PC-9 (cell line): ENCODE measurements around the gene CSF1R. TPM values are rescaled to one million over a fixed set of nuclear protein-coding genes. Genes with fewer than 3 reads are reported as not detected.

Experiments used
- BruUV-seq: library from RNA; stranded (reverse); fragments of 400-500 nt; replicated peaks from 2 replicates; lab custom pipeline; 2021; lab: Mats Ljungman, UMichigan
- CTCF ChIA-PET: fragments of 300-600 bp; sonication (Branson Sonifier 250); formaldehyde crosslinking; loops from one replicate; lab custom pipeline; 2022; ENCODE audit warnings: antibody characterized with exemption; lab: Charles Lee
- POLR2A ChIA-PET: fragments of 300-600 bp; sonication (Branson Sonifier 250); formaldehyde crosslinking; loops from one replicate; lab custom pipeline; 2022; ENCODE audit warnings: antibody characterized with exemption; ENCODE audit not compliant: unreplicated experiment; lab: Charles Lee
- DNase-seq, 2 experiments: peaks; one replicate each; pipeline versions ENCODE4 v3.0.0 to v3.0.0-alpha.2; 2015 to 2022; ENCODE audit warnings: mixed read lengths in 1 of 2
- H2AFZ ChIP-seq: fragments of 200-600 bp; sonication (generic); 2 replicates; pipeline ENCODE4 v1.8.1; 2017; ENCODE audit warnings: antibody characterized with exemption
- H3F3A ChIP-seq: fragments of 200-600 bp; sonication (generic); 2 replicates; pipeline ENCODE4 v1.8.1; 2017; ENCODE audit warnings: antibody characterized with exemption, mild to moderate bottlenecking, low read depth; ENCODE audit not compliant: insufficient read depth
- H3K27ac ChIP-seq: fragments of 200-600 bp; sonication (generic); 2 replicates; pipeline ENCODE4 v1.6.1; 2016; ENCODE audit warnings: mixed run types
- H3K27me3 ChIP-seq: fragments of 200-600 bp; sonication (generic); 2 replicates; pipeline ENCODE4 v1.6.1; 2016; ENCODE audit warnings: low read depth, mixed run types; ENCODE audit not compliant: insufficient read depth
- H3K36me3 ChIP-seq: fragments of 200-600 bp; sonication (generic); 2 replicates; pipeline ENCODE4 v1.6.1; 2016; ENCODE audit warnings: low read depth, mixed run types
- H3K4me1 ChIP-seq: fragments of 200-600 bp; sonication (generic); replicated peaks from 2 replicates; pipeline ENCODE4 v1.6.1; 2016; ENCODE audit warnings: mixed run types; ENCODE audit not compliant: insufficient read depth
- H3K4me2 ChIP-seq: fragments of 200-600 bp; sonication (generic); 2 replicates; pipeline ENCODE4 v1.6.1; 2017; ENCODE audit warnings: mixed run types
- H3K4me3 ChIP-seq: fragments of 200-600 bp; sonication (generic); 2 replicates; pipeline ENCODE4 v1.6.1; 2016; ENCODE audit warnings: mixed run types
- H3K79me2 ChIP-seq: fragments of 200-600 bp; sonication (generic); 2 replicates; pipeline ENCODE4 v1.6.1; 2017; ENCODE audit warnings: low read depth, mixed run types
- H3K9me2 ChIP-seq: fragments of 200-600 bp; sonication (generic); 2 replicates; pipeline ENCODE4 v1.8.1; 2017; ENCODE audit warnings: mild to moderate bottlenecking; ENCODE audit not compliant: insufficient read depth
- H3K9me3 ChIP-seq: fragments of 200-600 bp; sonication (generic); 2 replicates; pipeline ENCODE4 v1.8.1; 2016; ENCODE audit warnings: low read depth; ENCODE audit not compliant: insufficient read depth
- H4K20me1 ChIP-seq: fragments of 200-600 bp; sonication (generic); 2 replicates; pipeline ENCODE4 v1.8.1; 2017; ENCODE audit not compliant: insufficient read depth
- CTCF ChIP-seq: fragments of 200-600 bp; sonication (generic); conservative IDR thresholded peaks from 2 replicates; pipeline ENCODE4 v1.6.1; 2017; ENCODE audit warnings: mixed run types, antibody characterized with exemption, mild to moderate bottlenecking, moderate library complexity
- EZH2 ChIP-seq: fragments of 200-600 bp; sonication (generic); IDR thresholded peaks from 2 replicates; pipeline ENCODE4 v1.8.0; 2017; ENCODE audit warnings: antibody characterized with exemption, low read depth
- intact Hi-C: fragments of 100-400 bp; cut with micrococcal nuclease; formaldehyde crosslinking; loops from one replicate; pipeline ENCODE4 v1.10.0; 2022; ENCODE audit not compliant: unreplicated experiment
- total RNA-seq: library from RNA; stranded (reverse); gene quantifications from 2 replicates; pipeline ENCODE4 v1.2.3, GENCODE V29; 2021

The CSF1R gene
- total RNA-seq, 1 experiment from 2014 or later, result 0.72 TPM

- peaks cover 7% of the 10 kb centered on the region for H3K4me1 ChIP-seq
- no peaks in the 10 kb centered on the region for H4K20me1 ChIP-seq
- no peaks in the 10 kb centered on the region for H3K27me3 ChIP-seq
- no TSS peak for BruUV-seq
- no peak overlapping the region for H2AFZ ChIP-seq
- no peak overlapping the region for H3K4me2 ChIP-seq
- H3K9me2 ChIP-seq, result no peaks in the 10 kb centered on the region
- POLR2A ChIA-PET, result interaction anchor here (0.6 to 0.7 kb wide), 2 partner anchors 59 to 269 kb away, joined by 4 read pairs; no protein-coding TSS in a partner anchor
- TF ChIP-seq EZH2 (no peak), CTCF (no peak)
- no peaks in the 10 kb centered on the region for H3K79me2 ChIP-seq
- H3K27ac ChIP-seq, result no peak overlapping the region
- no peaks in the 10 kb centered on the region for H3K36me3 ChIP-seq
- no peaks in the 10 kb centered on the region for H3K9me3 ChIP-seq
- intact Hi-C loops, result loop anchor here (1.0 kb wide), 2 partner anchors 120 to 284 kb away; no protein-coding TSS in a partner anchor
- DNase-seq, result no peak
- CTCF ChIA-PET, result interaction anchor here (0.5 to 1.0 kb wide), 5 partner anchors 48 to 593 kb away, joined by 3 to 19 read pairs (median 3); no protein-coding TSS in a partner anchor
- H3F3A ChIP-seq, result no peaks in the 10 kb centered on the region
- no peak overlapping the region for H3K4me3 ChIP-seq
Observed at GRCh38 chr5:150121448-150122157, 35.2 kb upstream of the CSF1R start.

- H3K4me1 ChIP-seq, result peaks cover 7% of the 10 kb centered on the region
- H4K20me1 ChIP-seq, result no peaks in the 10 kb centered on the region
- H3F3A ChIP-seq, result no peaks in the 10 kb centered on the region
- no peaks in the 10 kb centered on the region for H3K79me2 ChIP-seq
- no peaks in the 10 kb centered on the region for H3K9me2 ChIP-seq
- H3K36me3 ChIP-seq, result no peaks in the 10 kb centered on the region
- no TSS peak for BruUV-seq
- no peak for TF ChIP-seq CTCF
- no peak for TF ChIP-seq EZH2
- ChIA-PET CTCF (interaction anchor here (0.6 kb wide), 1 partner anchor 344 kb away, joined by 19 read pairs; no protein-coding TSS in a partner anchor), POLR2A (interaction anchor here (0.7 kb wide), 1 partner anchor 268 kb away, joined by 4 read pairs; no protein-coding TSS in a partner anchor)
- H3K27me3 ChIP-seq, result no peaks in the 10 kb centered on the region
- H3K27ac ChIP-seq, result no peak overlapping the region
- no peak for DNase-seq
- H3K4me2 ChIP-seq, result no peak overlapping the region
- no peaks in the 10 kb centered on the region for H3K9me3 ChIP-seq
- no peak overlapping the region for H2AFZ ChIP-seq
- intact Hi-C loops, result no loop called here
- no peak overlapping the region for H3K4me3 ChIP-seq
Observed at GRCh38 chr5:150120617-150121447, 34.5 kb upstream of the CSF1R start.

- H3K4me3 ChIP-seq, result no peak overlapping the region
- no peak for TF ChIP-seq EZH2
- TF ChIP-seq CTCF, result no peak
- ChIA-PET CTCF (interaction anchor here (0.6 kb wide), 1 partner anchor 51 kb away, joined by 3 read pairs; no protein-coding TSS in a partner anchor), POLR2A (no interaction called here)
- no TSS peak for BruUV-seq
- H3K36me3 ChIP-seq, result no peaks in the 10 kb centered on the region
- peaks cover 7% of the 10 kb centered on the region for H3K4me1 ChIP-seq
- no peaks in the 10 kb centered on the region for H3K79me2 ChIP-seq
- H3K9me3 ChIP-seq, result no peaks in the 10 kb centered on the region
- H3F3A ChIP-seq, result no peaks in the 10 kb centered on the region
- H3K4me2 ChIP-seq, result no peak overlapping the region
- no peak overlapping the region for H3K27ac ChIP-seq
- H2AFZ ChIP-seq, result no peak overlapping the region
- H3K27me3 ChIP-seq, result no peaks in the 10 kb centered on the region
- no peaks in the 10 kb centered on the region for H4K20me1 ChIP-seq
- intact Hi-C loops, result no loop called here
- no peak for DNase-seq
- no peaks in the 10 kb centered on the region for H3K9me2 ChIP-seq
Observed at GRCh38 chr5:150120062-150120441, 33.7 kb upstream of the CSF1R start.
